GM19324 (cell line): ENCODE results near the gene PCDHAC1.
"Not testable (repeated sequence)": the region's sequence is repeated elsewhere in the genome, so short reads cannot be mapped to it uniquely, and the experiment has no call there.

ENCODE experiments used
- ATAC-seq: cut with Tn5 transposase; IDR thresholded peaks from one replicate; pipeline ENCODE4 v1.9.1; 2021; ENCODE audit warnings: mild to moderate bottlenecking, moderate library complexity; ENCODE audit not compliant: unreplicated experiment, low FRiP score

PCDHAC1 gene, protein sequence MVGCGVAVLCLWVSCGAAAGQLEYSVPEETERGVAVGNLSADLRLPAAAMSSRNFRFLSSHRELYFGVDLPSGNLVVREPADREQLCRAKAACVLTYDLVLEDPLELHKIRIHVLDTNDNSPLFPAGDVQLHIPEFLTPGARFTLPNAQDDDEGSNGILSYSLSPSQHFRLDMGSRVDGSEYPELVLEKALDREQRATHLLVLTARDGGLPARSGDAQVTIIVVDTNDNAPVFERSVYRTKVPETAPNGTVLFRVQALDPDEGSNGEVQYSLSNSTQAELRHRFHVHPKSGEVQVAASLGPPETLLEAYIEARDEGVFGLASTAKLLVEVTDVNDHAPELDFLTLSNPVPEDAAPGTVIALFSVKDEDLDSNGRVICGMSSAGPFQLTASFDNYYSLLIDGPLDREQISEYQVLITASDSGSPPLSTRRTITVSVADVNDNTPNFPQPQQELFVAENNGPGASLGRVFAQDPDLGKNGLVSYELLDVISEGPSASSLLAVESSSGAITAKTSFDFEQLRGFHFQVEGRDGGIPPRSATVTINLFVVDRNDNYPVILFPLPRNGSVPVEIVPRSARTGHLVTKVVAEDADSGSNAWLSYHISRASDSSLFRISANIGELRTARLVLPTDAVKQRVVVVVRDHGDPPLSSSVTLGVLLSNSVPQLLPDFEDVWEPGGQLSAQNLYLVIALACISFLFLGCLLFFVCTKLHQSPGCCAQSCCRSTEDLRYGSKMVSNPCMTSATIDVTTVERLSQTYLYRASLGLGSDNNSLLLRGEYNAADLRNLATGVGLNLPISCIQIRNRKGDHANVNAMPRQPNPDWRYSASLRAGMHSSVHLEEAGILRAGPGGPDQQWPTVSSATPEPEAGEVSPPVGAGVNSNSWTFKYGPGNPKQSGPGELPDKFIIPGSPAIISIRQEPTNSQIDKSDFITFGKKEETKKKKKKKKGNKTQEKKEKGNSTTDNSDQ

DNA sequence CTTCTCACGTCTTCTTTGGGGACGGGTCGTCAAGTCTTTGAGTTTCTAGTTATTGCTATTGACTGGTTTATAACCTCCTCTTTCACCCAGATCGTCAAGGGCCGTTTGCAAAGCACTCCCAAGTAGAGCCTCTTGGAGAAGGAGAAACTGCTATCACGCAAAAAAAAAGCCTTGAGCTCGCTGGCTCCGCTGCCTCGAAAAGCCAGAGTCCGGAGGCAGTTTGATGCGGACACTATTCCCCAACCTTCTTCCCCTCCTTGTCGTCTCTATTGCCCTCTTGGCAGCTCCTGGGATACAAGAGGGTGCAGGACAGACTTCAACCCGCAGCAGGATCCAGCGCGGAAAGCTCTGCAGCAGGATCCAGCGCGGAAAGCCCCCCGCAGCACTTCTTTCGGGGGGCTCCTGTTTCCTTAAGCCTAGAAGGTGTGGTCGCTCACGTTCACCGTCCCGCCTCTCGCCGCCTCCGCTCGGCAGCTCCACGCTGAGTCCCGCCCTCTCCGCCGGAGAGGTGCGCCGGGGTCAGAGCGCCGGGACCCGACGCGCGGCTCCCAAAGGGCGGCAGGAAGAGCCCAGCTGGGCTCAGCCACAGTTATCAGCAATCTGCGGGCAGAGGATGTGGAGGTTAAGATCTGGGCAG, at the start of gene PCDHAC1:
Gene PCDHAC1 (plus strand): TSS at position 494 of the 637 bp plus-strand sequence. CDS start 594 bp downstream, outside the sequence.
- ATAC-seq: no peak

DNA sequence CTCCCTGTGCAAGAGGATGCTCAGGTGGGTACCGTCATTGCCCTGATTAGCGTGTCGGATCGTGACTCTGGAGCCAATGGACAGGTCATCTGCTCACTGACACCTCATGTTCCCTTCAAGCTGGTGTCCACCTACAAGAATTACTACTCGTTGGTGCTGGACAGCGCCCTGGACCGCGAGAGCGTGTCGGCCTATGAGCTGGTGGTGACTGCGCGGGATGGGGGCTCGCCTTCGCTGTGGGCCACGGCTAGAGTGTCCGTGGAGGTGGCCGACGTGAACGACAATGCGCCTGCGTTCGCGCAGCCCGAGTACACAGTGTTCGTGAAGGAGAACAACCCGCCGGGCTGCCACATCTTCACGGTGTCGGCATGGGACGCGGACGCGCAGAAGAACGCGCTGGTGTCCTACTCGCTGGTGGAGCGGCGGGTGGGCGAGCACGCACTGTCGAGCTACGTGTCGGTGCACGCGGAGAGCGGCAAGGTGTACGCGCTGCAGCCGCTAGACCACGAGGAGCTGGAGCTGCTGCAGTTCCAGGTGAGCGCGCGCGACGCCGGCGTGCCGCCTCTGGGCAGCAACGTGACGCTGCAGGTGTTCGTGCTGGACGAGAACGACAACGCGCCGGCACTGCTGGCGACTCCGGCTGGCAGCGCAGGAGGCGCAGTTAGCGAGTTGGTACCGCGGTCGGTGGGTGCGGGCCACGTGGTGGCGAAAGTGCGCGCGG, 49.4 kb upstream of the PCDHAC1 start:
- not testable (repeated sequence) for ATAC-seq

DNA sequence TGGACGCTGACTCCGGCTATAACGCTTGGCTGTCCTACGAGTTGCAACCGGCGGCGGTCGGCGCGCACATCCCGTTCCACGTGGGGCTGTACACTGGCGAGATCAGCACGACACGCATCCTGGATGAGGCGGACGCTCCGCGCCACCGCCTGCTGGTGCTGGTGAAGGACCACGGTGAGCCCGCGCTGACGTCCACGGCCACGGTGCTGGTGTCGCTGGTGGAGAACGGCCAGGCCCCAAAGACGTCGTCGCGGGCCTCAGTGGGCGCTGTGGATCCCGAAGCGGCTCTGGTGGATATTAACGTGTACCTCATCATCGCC, 48.9 kb upstream of the PCDHAC1 start:
- ATAC-seq: no peak

DNA sequence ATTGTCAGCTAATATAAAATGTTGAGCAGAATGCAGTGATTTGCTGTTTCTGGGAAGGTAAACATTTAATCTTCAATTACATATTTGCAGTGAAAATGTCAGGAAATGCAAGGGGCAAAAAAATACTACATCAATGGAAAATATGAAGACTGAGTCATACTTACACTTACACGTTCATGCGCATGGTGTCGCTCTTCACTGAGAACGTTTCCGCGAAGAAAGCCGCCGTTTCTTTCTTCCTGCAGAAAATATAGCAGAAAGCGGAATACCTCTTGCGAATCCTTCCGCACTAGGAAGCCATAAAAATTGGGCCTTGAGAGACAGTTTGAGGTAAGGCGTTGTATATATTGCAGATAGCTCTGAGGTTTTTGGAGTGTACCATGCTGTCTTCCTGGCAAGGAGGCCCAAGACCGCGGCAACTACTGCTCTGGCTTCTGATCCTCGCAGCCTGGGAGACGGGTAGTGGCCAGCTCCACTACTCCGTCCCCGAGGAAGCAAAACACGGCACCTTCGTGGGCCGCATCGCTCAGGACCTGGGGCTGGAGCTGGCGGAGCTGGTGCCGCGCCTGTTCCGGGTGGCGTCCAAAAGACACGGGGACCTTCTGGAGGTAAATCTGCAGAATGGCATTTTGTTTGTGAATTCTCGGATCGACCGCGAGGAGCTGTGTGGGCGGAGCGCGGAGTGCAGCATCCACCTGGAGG, 44.1 kb upstream of the PCDHAC1 start, which contains the start of gene PCDHA13:
Gene PCDHA13 (plus strand): TSS at position 236 of the 702 bp plus-strand sequence. CDS start 145 bp downstream, at position 381.
- no peak for ATAC-seq

DNA sequence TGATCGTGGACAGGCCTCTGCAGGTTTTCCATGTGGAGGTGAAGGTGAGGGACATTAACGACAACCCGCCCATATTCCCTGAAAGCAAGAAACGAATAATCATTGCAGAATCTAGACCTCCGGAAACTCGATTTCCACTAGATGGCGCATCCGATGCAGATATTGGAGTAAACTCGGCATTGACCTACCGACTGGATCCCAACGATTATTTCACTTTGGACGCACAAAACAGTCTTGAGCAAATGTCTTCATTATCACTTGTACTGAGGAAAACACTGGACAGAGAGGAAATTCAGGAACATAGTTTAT, 43.6 kb upstream of the PCDHAC1 start:
- no peak for ATAC-seq

DNA sequence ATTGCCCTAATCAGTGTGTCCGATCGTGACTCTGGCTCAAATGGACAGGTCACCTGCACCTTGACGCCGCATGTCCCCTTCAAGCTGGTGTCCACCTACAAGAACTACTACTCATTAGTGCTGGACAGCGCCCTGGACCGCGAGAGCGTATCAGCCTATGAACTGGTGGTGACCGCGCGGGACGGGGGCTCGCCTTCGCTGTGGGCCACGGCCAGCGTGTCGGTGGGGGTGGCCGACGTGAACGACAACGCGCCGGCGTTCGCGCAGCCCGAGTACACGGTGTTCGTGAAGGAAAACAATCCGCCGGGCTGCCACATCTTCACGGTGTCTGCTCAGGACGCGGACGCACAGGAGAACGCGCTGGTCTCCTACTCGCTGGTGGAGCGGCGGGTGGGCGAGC, 42.7 kb upstream of the PCDHAC1 start:
- no peak for ATAC-seq

DNA sequence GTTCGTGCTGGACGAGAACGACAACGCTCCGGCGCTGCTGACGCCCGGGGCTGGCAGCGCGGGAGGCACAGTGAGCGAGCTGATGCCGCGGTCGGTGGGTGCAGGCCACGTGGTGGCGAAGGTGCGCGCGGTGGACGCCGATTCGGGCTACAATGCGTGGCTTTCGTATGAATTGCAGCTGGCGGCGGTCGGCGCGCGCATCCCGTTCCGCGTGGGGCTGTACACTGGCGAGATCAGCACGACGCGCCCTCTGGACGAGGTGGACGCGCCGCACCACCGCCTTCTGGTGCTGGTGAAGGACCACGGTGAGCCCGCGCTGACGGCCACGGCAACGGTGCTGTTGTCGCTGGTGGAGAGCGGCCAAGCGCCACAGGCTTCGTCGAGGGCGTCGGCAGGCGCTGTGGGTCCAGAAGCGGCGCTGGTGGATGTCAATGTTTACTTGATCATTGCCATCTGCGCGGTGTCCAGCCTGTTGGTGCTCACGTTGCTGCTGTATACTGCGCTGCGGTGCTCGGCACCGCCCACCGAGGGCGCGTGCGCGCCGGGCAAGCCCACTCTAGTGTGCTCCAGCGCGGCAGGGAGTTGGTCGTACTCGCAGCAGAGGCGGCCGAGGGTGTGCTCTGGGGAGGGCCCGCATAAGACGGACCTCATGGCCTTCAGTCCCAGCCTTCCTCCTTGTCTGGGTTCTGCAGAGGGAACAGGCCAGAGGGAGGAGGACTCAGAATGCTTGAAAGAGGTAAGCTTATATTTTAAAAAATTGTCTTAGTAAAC, 42.0 kb upstream of the PCDHAC1 start:
- no peak for ATAC-seq

DNA sequence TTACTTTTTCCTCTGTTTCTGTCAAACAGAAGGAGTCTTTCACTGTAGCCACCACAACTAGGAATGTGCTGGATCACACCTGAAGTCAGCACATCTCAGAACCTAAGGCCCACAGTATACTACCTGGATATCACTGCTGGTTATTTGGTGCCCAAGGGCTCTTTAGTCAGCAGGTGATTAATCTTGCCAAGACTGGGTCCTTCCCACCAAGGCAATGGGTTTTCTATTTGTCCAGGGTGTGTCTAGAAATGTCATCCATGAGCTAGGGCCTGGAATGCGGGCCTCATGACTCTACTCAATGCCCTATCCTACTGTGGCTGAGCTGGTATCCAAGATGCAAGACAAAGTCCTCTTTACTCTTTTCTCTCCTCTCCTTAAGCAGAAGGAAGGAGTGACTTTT, 9.8 kb upstream of the PCDHAC1 start:
- no peak for ATAC-seq

DNA sequence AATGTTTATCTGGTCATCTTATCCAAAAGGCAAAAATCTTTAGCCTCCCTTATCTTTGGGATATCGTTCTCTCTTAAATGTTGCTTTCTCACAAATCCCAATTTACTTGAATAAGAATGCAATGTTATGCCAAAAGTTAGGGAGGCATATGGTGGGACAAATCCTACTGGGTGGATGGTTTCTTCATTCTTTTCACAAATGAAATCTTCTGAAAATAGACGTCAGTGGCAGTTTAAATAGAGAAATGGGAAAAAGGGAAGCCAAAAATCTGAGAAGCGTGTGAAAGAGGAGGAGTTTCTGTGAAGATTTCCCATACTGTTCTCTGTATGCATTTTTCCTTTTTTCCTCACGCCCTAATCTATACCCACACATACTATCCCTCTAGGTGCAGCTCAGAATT, 2.5 kb upstream of the PCDHAC1 start:
- ATAC-seq: no peak

DNA sequence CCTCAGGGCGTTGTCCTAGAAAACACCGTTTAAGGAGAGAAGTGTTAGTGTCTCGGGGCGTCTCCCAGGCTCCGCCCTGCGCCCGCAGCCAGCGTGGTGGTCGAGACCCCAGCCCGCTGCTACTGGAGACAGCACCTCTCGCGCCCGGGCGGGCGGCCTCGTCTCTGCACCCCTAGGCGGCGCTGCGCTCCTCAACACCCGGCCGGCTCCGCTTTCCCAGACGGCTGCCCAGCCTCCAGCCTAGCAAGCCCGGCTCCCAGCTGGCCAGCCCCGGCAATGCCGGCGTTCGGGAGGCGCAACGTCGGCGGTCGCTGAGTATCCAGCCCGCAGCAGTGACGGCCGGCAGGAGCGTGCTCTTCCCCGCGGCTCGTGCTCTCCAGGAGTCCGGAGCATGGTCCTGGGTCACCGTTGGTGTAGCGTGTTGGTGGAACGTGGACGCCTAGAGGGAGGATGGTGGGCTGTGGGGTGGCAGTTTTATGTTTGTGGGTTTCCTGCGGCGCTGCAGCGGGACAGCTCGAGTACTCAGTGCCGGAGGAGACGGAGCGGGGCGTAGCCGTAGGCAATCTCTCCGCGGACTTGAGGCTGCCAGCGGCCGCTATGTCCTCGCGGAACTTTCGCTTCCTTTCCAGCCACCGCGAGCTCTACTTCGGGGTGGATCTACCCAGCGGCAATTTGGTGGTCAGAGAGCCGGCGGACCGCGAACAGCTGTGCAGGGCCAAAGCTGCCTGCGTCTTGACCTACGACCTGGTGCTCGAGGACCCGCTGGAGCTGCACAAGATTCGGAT, 536 bp downstream of the PCDHAC1 start:
- ATAC-seq: no peak

DNA sequence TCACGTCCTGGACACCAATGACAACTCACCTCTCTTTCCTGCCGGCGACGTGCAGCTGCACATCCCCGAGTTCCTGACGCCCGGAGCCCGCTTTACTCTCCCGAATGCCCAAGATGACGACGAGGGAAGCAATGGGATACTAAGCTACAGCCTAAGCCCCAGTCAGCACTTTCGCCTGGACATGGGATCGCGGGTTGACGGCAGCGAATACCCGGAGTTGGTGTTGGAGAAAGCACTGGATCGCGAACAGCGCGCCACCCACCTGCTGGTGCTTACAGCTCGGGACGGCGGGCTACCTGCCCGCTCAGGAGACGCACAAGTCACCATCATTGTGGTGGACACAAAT, 1.1 kb downstream of the PCDHAC1 start:
- no peak for ATAC-seq

DNA sequence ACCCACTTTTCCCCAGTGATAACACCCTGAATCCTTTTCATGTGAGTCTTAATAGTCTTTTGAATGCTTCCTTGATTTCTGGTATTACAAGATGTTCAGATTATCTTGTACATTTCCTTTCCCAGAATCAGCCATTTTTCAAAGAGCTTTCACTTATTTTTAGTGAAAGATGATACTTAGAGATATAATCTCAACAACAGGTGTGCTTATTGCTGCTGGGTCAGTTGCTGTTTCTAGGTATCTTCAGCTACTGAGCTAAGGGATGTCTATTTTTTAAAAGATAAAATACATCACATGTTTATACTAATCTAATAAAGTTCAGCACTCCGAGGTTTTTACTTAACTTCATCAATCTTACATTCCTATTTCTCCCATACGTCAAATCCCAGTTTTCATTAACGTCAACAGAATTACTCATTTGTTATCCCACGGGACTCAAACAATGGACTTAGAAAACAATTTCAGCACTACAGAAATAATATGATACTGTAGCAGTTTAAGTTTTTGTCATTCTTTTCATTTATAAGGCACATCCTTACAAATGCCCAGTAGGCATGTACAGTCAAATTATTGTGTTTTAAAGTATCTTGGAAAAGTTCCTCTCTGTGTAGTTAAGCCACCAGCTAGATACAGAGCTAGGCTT, 9.0 kb downstream of the PCDHAC1 start:
- no peak for ATAC-seq

DNA sequence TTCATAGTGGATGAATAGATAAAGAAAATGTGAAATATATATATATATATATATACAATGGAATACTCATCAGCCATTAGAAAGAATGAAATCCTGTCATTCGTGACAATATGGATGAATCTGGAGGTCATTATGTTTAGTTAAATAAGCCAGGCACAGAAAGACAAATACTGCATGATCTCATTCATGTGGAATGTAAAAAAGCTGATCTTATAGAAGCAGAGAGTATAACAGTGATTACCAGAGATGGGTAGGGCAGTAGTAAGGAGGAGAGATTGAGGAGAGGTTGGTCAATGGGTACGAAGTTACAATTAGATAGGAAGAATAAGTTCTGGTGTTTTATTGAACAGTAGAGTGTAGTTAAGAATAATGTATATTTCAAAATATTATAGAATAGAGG, 20.5 kb downstream of the PCDHAC1 start:
- ATAC-seq: no peak

DNA sequence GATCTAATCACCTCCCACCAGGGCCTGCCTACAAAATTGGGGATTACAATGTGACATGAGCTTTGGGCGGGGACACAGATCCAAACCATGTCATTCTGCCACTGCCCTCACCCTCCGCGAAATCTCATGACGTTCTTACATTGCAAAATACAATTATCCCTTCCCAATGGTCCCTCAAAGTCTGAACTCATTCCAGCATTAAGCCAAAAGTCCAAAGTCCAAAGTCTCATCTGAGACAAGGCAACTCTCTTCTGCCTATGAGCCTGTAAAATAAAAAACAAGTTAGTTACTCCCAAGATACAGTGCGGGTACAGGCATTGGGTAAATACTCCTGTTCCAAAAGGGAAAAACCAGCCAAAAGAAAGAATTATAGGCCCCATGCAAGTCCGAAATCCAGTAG, 25.5 kb downstream of the PCDHAC1 start:
- ATAC-seq: no peak

DNA sequence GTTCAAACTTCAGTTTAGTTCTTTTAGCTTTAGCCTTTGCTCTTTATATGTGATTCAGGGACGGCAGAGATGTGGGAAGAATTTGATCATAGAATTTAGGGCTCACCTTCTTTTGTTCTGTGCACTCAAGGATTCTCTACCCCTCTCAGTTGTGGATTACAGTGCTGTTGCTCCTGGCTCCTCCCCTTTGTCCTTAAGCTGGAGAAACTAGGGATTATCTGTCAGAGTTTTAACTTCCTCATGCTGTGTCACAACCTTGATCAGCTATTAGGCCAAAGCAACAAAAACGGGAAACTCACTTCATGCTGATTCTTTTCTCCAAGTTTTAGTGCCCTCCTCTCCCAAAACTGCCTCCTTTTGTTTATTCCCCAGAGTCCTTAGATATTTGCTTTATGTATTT, 27.1 kb downstream of the PCDHAC1 start:
- ATAC-seq: no peak

DNA sequence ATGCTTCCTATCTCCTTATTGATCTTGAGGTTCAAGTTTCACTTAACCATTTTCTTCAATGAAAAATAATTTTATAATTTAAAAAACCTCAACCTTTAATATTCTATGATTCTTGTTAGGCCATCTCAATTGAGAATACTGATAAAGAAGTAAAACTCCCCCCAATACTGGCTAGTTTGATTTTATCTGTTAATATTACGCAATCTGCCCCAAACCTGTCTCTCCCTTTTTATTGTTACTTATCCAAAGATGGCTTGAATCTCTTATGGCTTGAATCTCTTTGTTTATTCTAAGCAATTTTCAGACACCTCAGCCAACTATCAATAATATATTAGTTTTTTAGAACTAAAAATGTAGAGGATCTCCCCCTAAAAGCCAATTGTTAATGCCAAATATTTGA, 36.1 kb downstream of the PCDHAC1 start:
- ATAC-seq: no peak

DNA sequence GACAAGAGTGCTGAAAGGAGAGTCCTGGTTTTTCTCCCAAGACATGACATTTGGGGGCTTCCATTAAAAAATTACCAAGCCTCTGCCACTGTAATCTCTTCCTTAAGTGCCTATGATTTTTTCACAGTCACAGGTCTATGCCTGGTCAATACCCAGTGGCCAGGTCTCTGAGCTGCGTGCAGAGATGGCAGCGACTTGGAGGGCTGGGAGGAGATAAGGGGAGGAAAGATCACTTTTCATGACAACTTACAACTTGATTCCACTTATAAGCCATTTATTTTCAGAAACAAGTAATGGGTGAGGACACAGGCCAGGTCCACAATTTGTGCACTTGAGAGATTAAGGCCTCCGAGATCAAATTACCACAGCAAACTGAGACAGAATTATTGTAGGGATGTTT, 38.3 kb downstream of the PCDHAC1 start:
- ATAC-seq: no peak

DNA sequence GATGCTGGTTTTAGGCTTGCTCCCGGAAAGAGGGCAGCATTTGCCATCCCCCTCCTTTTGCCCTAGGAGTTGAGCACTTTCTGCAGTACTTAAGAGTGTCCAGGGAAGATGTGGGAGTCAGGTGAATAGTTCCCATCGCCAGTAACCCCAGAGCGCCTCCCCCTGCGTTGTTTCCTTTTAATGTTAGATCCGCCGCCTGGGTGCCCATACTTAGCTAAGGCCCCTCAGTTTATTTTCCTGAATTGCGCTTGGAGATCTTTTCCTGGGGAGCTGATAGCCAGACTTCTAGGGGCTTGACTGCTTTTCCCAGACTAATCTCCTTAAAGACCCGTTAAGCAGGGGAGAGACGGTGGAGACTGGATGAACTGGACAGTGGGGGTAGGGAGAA, 39.8 kb downstream of the PCDHAC1 start:
- no peak for ATAC-seq
